Sigmoid colon (tissue), 4 donors: Measurements from ENCODE around the gene IRAG1.

Experiments used
- CTCF ChIP-seq, 4 experiments: fragments of 450-650 bp in 3 of 4; fragments of 200-600 bp in 1 of 4; IDR thresholded peaks; one replicate each; pipeline ENCODE4 v1.5.1; 2016 to 2019; ENCODE audit warnings: antibody characterized with exemption in 4 of 4, mild to moderate bottlenecking in 3 of 4, moderate library complexity in 2 of 4
- EP300 ChIP-seq, 4 donors: sonication (generic); formaldehyde crosslinking; IDR thresholded peaks; one replicate each; pipeline ENCODE4 v1.6.1; 2017; ENCODE audit warnings: antibody characterized with exemption in 4 of 4
- POLR2A ChIP-seq, 2 donors: fragments of 450-650 bp; IDR thresholded peaks; one replicate each; pipeline ENCODE4 v1.6.1; 2016; ENCODE audit warnings: antibody characterized with exemption in 2 of 2, mild to moderate bottlenecking in 2 of 2, moderate library complexity in 2 of 2
- POLR2AphosphoS5 ChIP-seq, 4 donors: sonication (generic); formaldehyde crosslinking; IDR thresholded peaks; one replicate each; pipeline ENCODE4 v1.6.1; 2017; ENCODE audit warnings: antibody characterized with exemption in 4 of 4

GRCh38 chr11:10725114-10725906 is 31.8 kb upstream of the IRAG1 start:
- no peak for TF ChIP-seq CTCF (IDR thresholded peaks at IDR 0.05)
- no peak for TF ChIP-seq POLR2A (IDR thresholded peaks at IDR 0.05)
- no peak for TF ChIP-seq POLR2AphosphoS5 (IDR thresholded peaks at IDR 0.05)
- TF ChIP-seq EP300 (IDR thresholded peaks at IDR 0.05), result no peak
